GM19468 (cell line): Measurements from ENCODE around the gene CDCA8.
"Not testable (repeated sequence)": the region's sequence is repeated elsewhere in the genome, so short reads cannot be mapped to it uniquely, and the experiment has no call there.

ENCODE experiments used
- ATAC-seq: cut with Tn5 transposase; IDR thresholded peaks from one replicate; pipeline ENCODE4 v1.9.1; 2021; ENCODE audit warnings: mild to moderate bottlenecking, moderate library complexity, moderate number of reproducible peaks; ENCODE audit not compliant: unreplicated experiment; ENCODE audit errors: extremely low read depth

Gene CDCA8

GRCh38 chr1:37731312-37732019 lies 39.1 kb downstream of the CDCA8 start:
- no peak for ATAC-seq

- ATAC-seq: no peak
These were observed 39.9 kb downstream of the CDCA8 start for GRCh38 chr1:37732111-37732780.

GRCh38 chr1:37734629-37735591 lies 42.6 kb downstream of the CDCA8 start:
- no peak for ATAC-seq

DNA sequence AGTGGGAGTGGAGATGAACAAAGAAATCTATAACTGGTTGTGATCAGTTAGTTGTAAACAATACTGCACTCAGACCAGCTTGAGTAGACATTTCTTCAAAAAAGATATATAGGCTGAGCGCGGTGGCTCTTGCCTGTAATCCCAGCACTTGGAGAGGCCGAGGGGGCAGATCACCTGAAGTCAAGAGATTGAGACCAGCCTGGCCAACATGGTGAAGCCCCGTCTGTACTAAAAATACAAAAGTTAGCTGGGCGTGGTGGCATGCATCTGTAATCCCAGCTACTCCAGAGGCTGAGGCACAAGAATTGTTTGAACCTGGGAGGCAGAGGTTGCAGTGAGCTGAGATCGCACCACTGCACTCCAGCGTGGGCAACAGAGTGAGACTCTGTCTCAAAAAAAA lies 45.7 kb downstream of the CDCA8 start:
- ATAC-seq: not testable (repeated sequence)

GRCh38 chr1:37738619-37739018 lies 46.3 kb downstream of the CDCA8 start:
- ATAC-seq: not testable (repeated sequence)

GRCh38 chr1:37739222-37739621 lies 46.9 kb downstream of the CDCA8 start:
- no peak for ATAC-seq

- no peak for ATAC-seq
These were observed 48.8 kb downstream of the CDCA8 start for GRCh38 chr1:37741130-37741529.

DNA sequence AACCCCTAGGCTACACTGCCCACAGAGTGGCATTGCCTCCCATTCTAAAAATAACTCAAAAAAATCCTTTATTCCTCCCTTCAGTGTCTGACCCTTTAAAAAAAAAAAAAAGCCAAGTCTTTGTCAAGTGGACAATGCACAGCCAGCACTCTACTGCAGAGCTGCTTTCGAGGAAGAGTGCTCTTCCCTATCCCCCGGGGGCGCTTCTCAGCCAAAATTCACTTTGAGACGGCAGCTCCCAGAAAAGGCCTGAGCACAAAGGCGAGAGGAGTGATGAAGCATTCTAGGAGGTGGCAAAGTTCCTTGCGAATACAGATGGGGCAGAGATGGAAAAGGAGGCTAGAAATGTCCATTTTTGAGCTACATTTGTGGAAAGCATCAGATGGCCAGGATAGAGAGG lies 49.3 kb downstream of the CDCA8 start:
- ATAC-seq: no peak

- no peak for ATAC-seq
These were observed 54.5 kb downstream of the CDCA8 start for GRCh38 chr1:37746806-37747205.

DNA sequence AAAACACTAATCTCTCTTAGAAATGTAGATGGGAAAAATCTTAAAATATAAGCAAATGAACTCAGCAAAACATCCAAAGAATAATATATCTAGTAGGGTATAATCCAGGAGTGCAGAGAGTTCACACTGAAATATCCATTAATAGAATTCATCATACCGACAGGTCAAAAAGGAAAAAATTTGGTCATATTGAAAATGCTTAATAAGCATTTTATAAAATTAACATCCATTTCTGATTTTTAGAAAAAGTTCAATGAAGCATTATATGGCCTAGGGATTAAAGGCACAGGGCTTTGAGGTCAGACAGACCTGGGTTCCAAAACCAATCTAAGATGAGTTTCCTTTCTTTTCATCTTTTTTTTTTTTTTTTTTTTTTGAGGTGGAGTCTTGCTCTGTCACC lies 56.2 kb downstream of the CDCA8 start:
- ATAC-seq: no peak

- no peak for ATAC-seq
These were observed 59.9 kb downstream of the CDCA8 start for GRCh38 chr1:37752213-37752582.

- ATAC-seq: no peak
These were observed 60.5 kb downstream of the CDCA8 start for GRCh38 chr1:37752583-37753471.

- no peak for ATAC-seq
These were observed 61.4 kb downstream of the CDCA8 start for GRCh38 chr1:37753473-37754321.

- no peak for ATAC-seq
These were observed 63.0 kb downstream of the CDCA8 start for GRCh38 chr1:37755290-37755689.

DNA sequence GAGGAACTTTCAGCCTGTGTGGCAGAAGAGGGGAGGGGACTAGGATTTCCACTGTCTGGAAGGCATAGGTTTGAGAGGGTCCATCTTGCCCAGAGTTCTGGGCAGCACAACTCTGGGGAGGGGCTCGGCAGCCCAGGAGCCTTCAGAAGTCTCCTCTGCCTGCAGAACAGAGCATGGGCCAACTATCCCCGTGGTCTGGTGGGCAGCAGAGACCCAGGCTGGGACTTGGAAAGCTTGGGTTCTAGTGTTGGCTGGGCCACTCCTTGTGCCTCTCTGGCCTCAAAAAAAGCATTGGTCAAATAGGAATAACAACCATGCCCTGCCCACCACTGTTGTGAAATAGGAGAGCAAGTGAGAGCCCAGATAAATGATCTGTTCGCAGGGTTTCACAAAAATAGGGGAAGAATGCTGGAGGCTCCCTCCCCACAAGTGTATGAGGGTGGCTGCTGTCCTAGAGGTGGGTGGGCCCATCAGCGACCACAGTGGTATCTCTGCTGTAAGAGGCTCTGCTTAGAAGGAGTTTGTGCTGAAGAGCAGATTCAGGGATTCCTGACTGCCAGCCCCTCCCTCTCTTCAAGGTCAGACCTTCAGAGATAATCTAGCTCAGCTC lies 63.7 kb downstream of the CDCA8 start:
- no peak for ATAC-seq
